ENCODE data around the gene BCL2L14. TPM values are rescaled to one million over a fixed set of nuclear protein-coding genes. Genes with fewer than 3 reads are reported as not detected.

BCL2L14 gene
- total RNA-seq, 1 experiment from 2014 or later = 0.90 TPM

GRCh38 chr12:12126551-12126950 lies 55.8 kb downstream of the BCL2L14 start:
- POLR2A ChIA-PET = no interaction called here
- Mint-ChIP-seq H3K4me1 (no peaks in the 10 kb centered on the region), H3K4me3 (no peak overlapping the region), H3K36me3 (peaks cover 57% of the 10 kb centered on the region), H3K27me3 (ENCODE audit: low read depth) (no peaks in the 10 kb centered on the region), H3K27ac (no peak overlapping the region), H3K9me3 (no peaks in the 10 kb centered on the region)
- DNase-seq (ENCODE audit: low spot score) (no peak), ATAC-seq (no peak)
- CTCF ChIA-PET = no interaction called here
- TF ChIP-seq ZNF232 (CRISPR knock-in tag; IDR thresholded peaks at IDR 0.05) = no peak
- no peak for TF ChIP-seq ELF4 (CRISPR knock-in tag; IDR thresholded peaks at IDR 0.05; ENCODE audit: low read depth)
- no peak for TF ChIP-seq E2F1 (CRISPR knock-in tag; IDR thresholded peaks at IDR 0.05)
- no peak for TF ChIP-seq OVOL2 (CRISPR knock-in tag; IDR thresholded peaks at IDR 0.05; ENCODE audit: borderline replicate concordance)
- no peak for TF ChIP-seq ZNF425 (CRISPR knock-in tag; conservative IDR thresholded peaks at IDR 0.05)
- TF ChIP-seq RORB (CRISPR knock-in tag; IDR thresholded peaks at IDR 0.05) = no peak
- no peak for TF ChIP-seq GRHL2 (CRISPR knock-in tag; IDR thresholded peaks at IDR 0.05; ENCODE audit: insufficient replicate concordance, severe bottlenecking)
- TF ChIP-seq ZNF138 (CRISPR knock-in tag; conservative IDR thresholded peaks at IDR 0.05) = no peak
- TF ChIP-seq FOXP1 (CRISPR knock-in tag; IDR thresholded peaks at IDR 0.05; ENCODE audit: borderline replicate concordance) = no peak
- TF ChIP-seq MYBL2 (CRISPR knock-in tag; IDR thresholded peaks at IDR 0.05) = no peak
- TF ChIP-seq FOXK1 (CRISPR knock-in tag; IDR thresholded peaks at IDR 0.05) = no peak
- TF ChIP-seq IRF1 (CRISPR knock-in tag; IDR thresholded peaks at IDR 0.05) = no peak
- no peak for TF ChIP-seq FOXP4 (CRISPR knock-in tag; IDR thresholded peaks at IDR 0.05)
- no peak for TF ChIP-seq SMAD3 (CRISPR knock-in tag; IDR thresholded peaks at IDR 0.05; ENCODE audit: borderline replicate concordance)
- TF ChIP-seq PRDM15 (CRISPR knock-in tag; IDR thresholded peaks at IDR 0.05) = no peak

GRCh38 chr12:12127304-12127703 lies 56.6 kb downstream of the BCL2L14 start:
- no peaks in the 10 kb centered on the region for H3K9me3 Mint-ChIP-seq
- H3K4me3 Mint-ChIP-seq = no peak overlapping the region
- no peaks in the 10 kb centered on the region for H3K4me1 Mint-ChIP-seq
- DNase-seq (ENCODE audit: low spot score) (no peak), ATAC-seq (no peak)
- CTCF ChIA-PET = no interaction called here
- H3K36me3 Mint-ChIP-seq = peaks cover 57% of the 10 kb centered on the region
- no peak overlapping the region for H3K27ac Mint-ChIP-seq
- POLR2A ChIA-PET = interaction anchor here (0.6 kb wide), 1 partner anchor 20 kb away, joined by 5 read pairs; no protein-coding TSS in a partner anchor
- no peaks in the 10 kb centered on the region for H3K27me3 Mint-ChIP-seq (ENCODE audit: low read depth)
- no peak for TF ChIP-seq AR (CRISPR knock-in tag; IDR thresholded peaks at IDR 0.05)
- TF ChIP-seq AFF4 (CRISPR knock-in tag; IDR thresholded peaks at IDR 0.05; ENCODE audit: borderline replicate concordance) = no peak

All from WTC11 (cell line).